HEK293T (cell line): ENCODE data around the gene KCTD11.

ENCODE experiments used
- ARNT ChIP-seq: fragments of 450-650 bp; IDR thresholded peaks from 2 replicates; pipeline ENCODE4 v1.6.1; 2017; ENCODE audit warnings: mild to moderate bottlenecking
- BHLHE40 ChIP-seq: fragments of 450-650 bp; IDR thresholded peaks from 2 replicates; pipeline ENCODE4 v1.6.1; 2016; ENCODE audit warnings: mild to moderate bottlenecking, moderate library complexity, borderline replicate concordance
- FOXA1 ChIP-seq: fragments of 450-650 bp; IDR thresholded peaks from 2 replicates; pipeline ENCODE4 v1.6.1; 2016; ENCODE audit warnings: mild to moderate bottlenecking
- FOXM1 ChIP-seq: fragments of 450-650 bp; IDR thresholded peaks from 2 replicates; pipeline ENCODE4 v1.6.1; 2017; ENCODE audit warnings: mild to moderate bottlenecking, borderline replicate concordance
- LEF1 ChIP-seq: fragments of 450-650 bp; IDR thresholded peaks from 2 replicates; pipeline ENCODE4 v1.6.1; 2017; ENCODE audit warnings: mild to moderate bottlenecking, borderline replicate concordance
- NFRKB ChIP-seq: fragments of 450-650 bp; IDR thresholded peaks from 2 replicates; pipeline ENCODE4 v1.6.1; 2016; ENCODE audit warnings: mild to moderate bottlenecking, moderate library complexity
- PKNOX1 ChIP-seq: fragments of 450-650 bp; IDR thresholded peaks from 2 replicates; pipeline ENCODE4 v1.6.1; 2016
- SP1 ChIP-seq: fragments of 450-650 bp; IDR thresholded peaks from 2 replicates; pipeline ENCODE4 v1.6.1; 2017
- SUZ12 ChIP-seq: fragments of 450-650 bp; IDR thresholded peaks from 2 replicates; pipeline ENCODE4 v1.6.1; 2016; ENCODE audit warnings: mild to moderate bottlenecking
- TARDBP ChIP-seq: fragments of 450-650 bp; IDR thresholded peaks from 2 replicates; pipeline ENCODE4 v1.6.1; 2016

GRCh38 chr17:7340179-7340578 is 11.8 kb upstream of the KCTD11 start:
- TF ChIP-seq SP1 (no peak), SUZ12 (no peak), BHLHE40 (no peak), TARDBP (no peak), ARNT (no peak), NFRKB (no peak), PKNOX1 (no peak), LEF1 (no peak), FOXM1 (no peak), FOXA1 (no peak)
